SHP77 treated with DMSO at 0.1 percent for 48 hours (cell line): ENCODE measurements around the gene MELTF.

ENCODE experiments used
- DNase-seq: peaks from one replicate; lab custom pipeline; 2025; lab: John Stamatoyannopoulos, UW

MELTF gene

DNA sequence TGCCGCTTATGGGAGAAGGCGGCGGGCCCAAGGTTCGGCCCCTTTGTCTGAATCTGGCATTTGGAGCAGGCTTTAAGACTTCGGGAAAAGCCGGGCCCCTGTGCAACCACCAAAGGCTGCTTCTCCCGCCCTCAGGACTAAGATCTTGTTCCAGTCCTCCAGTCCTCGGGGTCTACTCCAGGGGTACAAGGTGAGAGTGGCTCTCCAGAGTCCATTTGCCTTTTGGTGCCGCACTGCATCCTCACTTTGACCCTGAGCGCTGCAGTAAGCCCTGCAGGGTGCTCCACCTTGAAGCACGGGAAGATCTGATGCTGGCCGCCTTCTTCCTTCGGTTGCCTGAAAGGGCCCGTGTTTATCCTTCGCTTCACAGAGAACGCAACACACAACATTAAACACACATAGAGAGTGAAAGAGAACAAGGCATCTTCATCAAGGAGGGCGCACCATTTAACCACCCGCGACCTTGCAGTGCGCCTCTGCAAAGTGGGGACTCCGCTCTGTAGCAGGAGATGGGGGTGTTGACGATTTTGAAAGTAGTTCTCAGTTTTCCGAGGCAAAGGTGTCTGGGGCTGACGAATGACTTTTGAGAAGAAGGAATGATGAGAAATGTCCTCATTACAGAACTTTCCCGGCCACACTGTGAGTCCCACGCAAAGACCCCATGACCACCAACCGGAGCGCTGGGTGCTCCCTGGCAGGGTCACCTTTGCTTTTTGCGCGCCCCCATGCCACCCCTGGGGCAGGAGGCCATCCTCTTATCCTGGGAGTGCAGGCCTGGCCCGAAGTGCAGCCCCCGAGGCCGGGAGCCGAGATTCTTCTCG lies 62.0 kb downstream of the MELTF start:
- no peak for DNase-seq

DNA sequence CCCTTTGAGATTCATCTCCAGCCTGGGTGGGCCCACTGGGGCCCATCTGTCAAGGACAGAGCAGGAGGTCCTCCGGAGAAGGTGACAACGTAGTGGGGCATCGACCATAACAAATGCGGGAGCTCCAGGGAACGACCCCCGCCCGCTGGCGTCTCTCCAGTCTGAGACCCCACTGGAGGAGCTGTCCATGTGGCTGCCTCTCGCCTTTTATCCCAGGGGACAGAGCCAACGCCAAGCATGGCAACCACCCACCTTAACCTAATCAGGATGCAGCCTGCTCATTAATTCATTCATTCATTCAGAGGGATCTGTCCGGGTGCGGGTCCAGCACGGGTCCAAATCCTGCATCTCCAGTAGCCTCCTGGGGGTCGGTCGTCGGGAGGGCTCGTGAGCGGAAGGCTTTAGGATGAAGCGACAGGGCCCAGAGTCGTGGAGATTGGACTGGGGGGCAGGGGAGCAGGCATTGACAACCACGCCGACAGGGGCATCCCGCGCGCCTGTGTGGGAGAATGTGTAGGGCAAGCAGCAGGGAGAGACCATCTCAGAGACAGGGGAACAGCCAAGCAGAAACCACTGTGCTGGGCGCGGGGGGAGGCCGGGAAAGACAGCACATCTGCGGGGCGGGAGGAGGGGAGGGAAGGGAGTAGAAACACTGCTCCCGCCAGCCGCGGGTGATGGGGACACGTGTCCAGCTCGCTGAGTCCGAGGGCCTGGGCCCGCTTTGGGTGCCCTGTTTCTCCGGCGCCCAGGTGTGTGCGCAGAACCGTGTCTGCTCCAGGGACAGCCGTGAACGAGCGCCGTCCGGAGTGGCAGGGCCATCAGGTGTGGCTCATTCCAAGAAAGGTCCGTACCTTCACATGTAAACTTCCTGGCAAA lies 62.9 kb downstream of the MELTF start:
- no peak for DNase-seq

DNA sequence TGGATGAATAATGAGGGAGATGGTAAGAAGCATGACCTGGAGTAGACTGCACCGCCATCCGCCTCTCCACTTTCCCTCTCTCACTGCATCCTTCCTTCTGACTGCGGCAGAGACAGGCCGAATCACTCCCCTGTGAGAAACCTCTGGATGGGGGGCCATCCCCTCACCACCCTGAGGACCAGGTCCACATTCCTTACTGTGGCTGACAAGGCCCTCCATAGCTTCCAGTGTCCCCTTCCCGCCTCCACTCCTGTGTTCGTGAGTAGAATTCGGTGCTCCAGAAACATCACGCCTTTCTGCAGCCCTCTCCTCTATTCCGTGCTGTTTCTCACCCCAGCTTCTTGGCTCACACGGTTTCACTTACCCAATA lies 63.8 kb downstream of the MELTF start:
- DNase-seq = no peak

DNA sequence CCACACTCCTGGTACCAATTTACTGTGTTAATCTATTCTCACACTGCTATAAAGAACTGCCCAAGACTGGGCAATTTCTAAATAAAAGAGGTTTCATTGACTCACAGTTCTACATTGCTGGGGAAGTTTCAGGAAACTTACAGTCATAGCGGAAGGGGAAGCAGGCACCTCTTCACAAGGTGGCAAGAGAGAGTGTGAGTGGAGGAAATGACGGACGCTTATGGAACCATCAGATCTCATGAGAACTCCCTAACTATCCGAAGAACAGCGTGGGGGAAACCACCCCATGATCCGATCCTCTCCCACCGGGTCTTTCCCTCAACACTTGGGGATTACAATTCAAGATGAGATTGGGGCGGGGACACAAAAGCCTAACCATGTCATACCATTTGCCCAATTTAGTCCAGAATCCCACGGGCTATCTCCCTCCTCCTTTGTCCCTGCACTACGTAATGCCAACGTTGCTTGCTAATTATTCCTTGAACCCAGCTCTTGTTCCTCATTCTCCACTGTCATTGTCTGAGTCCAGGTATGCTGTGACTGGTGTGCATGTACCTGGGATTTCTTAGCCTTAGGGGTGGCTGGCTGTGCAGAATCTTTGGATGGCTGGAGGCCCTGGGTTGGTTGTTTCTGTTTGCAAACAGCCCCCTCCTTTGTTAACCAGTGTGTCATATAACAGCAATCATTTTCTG lies 64.4 kb downstream of the MELTF start:
- no peak for DNase-seq

DNA sequence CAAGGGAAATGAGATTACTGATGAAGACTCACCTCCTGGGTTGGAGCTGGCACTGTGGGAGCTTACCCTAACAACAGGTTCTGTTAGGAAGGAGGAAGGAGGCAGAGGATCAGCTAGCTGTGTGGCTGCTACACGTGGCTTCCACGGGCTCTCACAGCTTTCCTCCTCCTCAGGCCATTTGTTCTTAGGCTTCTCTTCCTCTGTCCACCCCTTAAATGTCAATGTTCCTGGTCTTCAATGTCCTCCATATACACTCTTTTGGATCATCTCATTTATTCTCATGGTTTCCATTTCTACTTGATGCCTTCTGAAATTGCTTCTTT lies 66.0 kb downstream of the MELTF start:
- no peak for DNase-seq

DNA sequence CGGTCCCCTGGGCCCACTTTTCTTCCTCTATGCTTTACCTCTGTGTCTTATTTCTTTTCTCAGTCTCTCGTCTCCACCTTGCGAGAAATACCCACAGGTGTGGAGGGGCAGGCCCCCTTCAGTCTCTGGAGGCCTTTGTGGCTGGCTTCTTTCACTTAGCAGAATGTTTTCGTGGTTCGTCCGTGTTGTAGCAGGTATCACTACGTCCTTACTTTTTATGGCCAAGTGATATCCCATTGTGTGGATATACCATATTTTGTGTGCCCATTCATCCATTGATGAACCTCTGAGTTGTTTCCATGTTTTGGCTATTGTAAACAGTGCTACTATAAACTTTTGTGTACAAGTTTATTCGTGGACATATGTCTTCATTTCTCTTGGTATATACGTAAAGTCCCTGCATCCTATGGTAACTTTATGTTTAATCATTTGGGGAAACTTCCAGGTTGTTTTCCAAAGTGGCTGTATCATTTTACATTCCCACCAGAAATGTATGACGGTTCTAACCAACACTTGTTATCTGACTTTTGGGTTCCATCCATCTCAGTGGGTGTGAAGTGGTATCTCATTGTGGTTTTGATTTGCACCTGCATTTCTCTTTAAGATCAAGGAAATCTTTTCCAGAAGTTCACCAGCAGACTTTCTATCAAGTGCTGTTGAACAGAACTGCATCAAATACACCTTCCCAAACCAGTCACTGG lies 66.5 kb downstream of the MELTF start:
- no peak for DNase-seq

DNA sequence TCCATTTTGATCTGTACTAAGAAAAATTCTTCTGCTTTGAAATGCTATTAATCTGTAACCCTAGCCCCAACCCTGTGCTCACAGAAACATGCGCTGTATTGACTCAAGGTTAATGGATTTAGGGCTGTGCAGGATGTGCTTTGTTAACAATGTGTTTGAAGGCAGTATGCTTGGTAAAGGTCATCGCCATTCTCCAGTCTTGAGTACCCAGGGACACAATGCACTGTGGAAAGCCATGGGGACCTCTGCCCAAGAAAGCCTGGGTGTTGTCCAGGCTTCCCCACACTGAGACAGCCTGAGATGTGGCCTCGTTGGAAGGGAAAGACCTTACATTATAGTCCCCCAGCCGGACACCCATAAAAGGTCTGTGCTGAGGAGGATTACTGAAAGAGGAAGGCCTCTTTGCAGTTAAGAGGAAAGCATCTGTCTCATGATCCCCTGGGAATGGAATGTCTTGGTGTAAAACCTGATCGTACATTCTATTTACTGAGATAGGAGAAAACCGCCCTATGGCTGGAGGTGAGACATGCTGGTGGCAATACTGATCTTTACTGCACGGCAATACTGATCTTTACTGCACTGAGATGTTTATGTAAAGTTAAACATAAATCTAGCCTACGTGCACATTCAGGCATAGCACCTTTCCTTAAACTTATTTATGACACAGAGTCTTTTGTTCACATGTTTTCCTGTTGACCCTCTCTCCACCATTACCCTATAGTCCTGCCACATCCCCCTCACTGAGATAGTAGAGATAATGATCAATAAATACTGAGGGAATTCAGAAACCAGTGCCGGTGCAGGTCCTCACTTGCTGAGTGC lies 67.3 kb downstream of the MELTF start:
- no peak for DNase-seq

DNA sequence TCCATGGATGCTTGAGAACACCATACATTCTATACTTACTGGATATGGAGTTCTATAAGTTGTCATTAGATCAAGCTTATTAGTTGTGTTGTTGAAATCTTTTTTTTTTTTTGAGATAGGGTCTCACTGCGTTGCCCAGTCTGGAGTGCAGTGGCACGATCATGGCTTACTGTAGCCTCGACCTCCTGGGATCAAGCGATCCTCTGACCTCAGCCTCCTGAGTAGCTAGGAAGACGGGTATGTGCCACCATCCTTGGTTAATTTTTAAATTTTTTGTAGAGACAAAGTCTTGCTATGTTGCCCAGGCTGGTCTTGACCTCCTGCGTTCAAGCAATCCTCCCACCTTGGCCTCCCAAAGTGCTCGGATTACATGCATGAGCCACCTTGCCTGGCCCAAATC lies 74.8 kb downstream of the MELTF start:
- DNase-seq = no peak
